GM23248 (cell line): ENCODE results near the gene SRMS. TPM values are rescaled to one million over a fixed set of nuclear protein-coding genes. Genes with fewer than 3 reads are reported as not detected.

Experiments used
- DNase-seq: peaks from one replicate; pipeline ENCODE4 v3.0.0-alpha.2; 2015
- H2AFZ ChIP-seq: fragments of 200-600 bp; sonication (generic); 2 replicates; pipeline ENCODE4 v1.6.1; 2016; ENCODE audit warnings: antibody characterized with exemption
- H3F3A ChIP-seq: fragments of 200-600 bp; sonication (generic); 2 replicates; pipeline ENCODE4 v1.6.1; 2016; ENCODE audit warnings: mild to moderate bottlenecking, antibody characterized with exemption, mixed run types; ENCODE audit not compliant: insufficient read depth
- H3K27ac ChIP-seq: fragments of 200-600 bp; sonication (generic); 2 replicates; pipeline ENCODE4 v1.5.1; 2016; ENCODE audit warnings: mild to moderate bottlenecking
- H3K27me3 ChIP-seq: fragments of 200-600 bp; sonication (generic); replicated peaks from 2 replicates; pipeline ENCODE4 v1.6.1; 2016; ENCODE audit warnings: mild to moderate bottlenecking; ENCODE audit not compliant: insufficient read depth
- H3K36me3 ChIP-seq: fragments of 200-600 bp; sonication (generic); 2 replicates; pipeline ENCODE4 v1.6.1; 2016; ENCODE audit warnings: low read depth, mild to moderate bottlenecking
- H3K4me1 ChIP-seq: fragments of 200-600 bp; sonication (generic); 2 replicates; pipeline ENCODE4 v1.6.1; 2016; ENCODE audit warnings: mild to moderate bottlenecking; ENCODE audit not compliant: insufficient read depth
- H3K4me2 ChIP-seq: fragments of 200-600 bp; sonication (generic); one replicate; pipeline ENCODE4 v1.6.1; 2016; ENCODE audit warnings: mild to moderate bottlenecking; ENCODE audit not compliant: unreplicated experiment
- H3K4me3 ChIP-seq: fragments of 200-600 bp; sonication (generic); 2 replicates; pipeline ENCODE4 v1.5.1; 2016; ENCODE audit warnings: mild to moderate bottlenecking
- H3K79me2 ChIP-seq: fragments of 200-600 bp; sonication (generic); 2 replicates; pipeline ENCODE4 v1.6.1; 2016; ENCODE audit warnings: mild to moderate bottlenecking; ENCODE audit not compliant: insufficient read depth
- H3K9ac ChIP-seq: fragments of 200-600 bp; sonication (generic); 2 replicates; pipeline ENCODE4 v1.6.1; 2016; ENCODE audit warnings: mild to moderate bottlenecking
- H3K9me2 ChIP-seq: fragments of 200-600 bp; sonication (generic); 2 replicates; pipeline ENCODE4 v1.6.1; 2016; ENCODE audit warnings: mixed run types, mild to moderate bottlenecking, moderate library complexity; ENCODE audit not compliant: insufficient read depth
- H3K9me3 ChIP-seq: fragments of 200-600 bp; sonication (generic); one replicate; pipeline ENCODE4 v1.6.1; 2017; ENCODE audit warnings: low read depth
- H4K20me1 ChIP-seq: fragments of 200-600 bp; sonication (generic); 2 replicates; pipeline ENCODE4 v1.6.0; 2016; ENCODE audit not compliant: insufficient read depth
- EZH2 ChIP-seq: fragments of 200-600 bp; sonication (generic); IDR thresholded peaks from 2 replicates; pipeline ENCODE4 v1.6.1; 2018; ENCODE audit warnings: antibody characterized with exemption, mild to moderate bottlenecking; ENCODE audit not compliant: insufficient read depth, poor library complexity, severe bottlenecking
- EZH2phosphoT487 ChIP-seq: fragments of 200-600 bp; sonication (generic); IDR thresholded peaks from 2 replicates; pipeline ENCODE4 v1.6.1; 2018; ENCODE audit warnings: antibody characterized with exemption, moderate library complexity, mild to moderate bottlenecking, low read depth; ENCODE audit not compliant: insufficient read depth
- WGBS, 2 experiments: methylation state at CpG; one replicate each; pipeline ENCODE4 v1.1.6; 2015 to 2017; ENCODE audit warnings: low lambda C conversion rate in 2 of 2, low coverage in 1 of 2; ENCODE audit errors: missing lambda C conversion rate in 2 of 2; 5-methylcytosine and 5-hydroxymethylcytosine counted together
- in situ Hi-C: fragments of 300-500 bp; cut with MboI; formaldehyde crosslinking; loops from 2 replicates; pipeline ENCODE4 v1.15.0; 2020
- polyA plus RNA-seq: library from polyadenylated mRNA; unstranded; fragments of >200 nt; fragmentation: Nextera tagmentation; extraction: Ambion mirVana; gene quantifications from 2 replicates; pipeline ENCODE4 v1.2.1, GENCODE V29; 2016
- total RNA-seq: library from RNA; depleted of rRNA; stranded (reverse); fragments of >200 nt; shearing (Covaris generic); gene quantifications from 2 replicates; pipeline ENCODE4 v1.2.3, GENCODE V29; 2014

The SRMS gene
- total and polyA plus RNA-seq, 2 experiments from 2014 or later, result not detected

- H3K4me1 ChIP-seq, result no peaks in the 10 kb centered on the region
- no peak for TF ChIP-seq EZH2
- no peak for TF ChIP-seq EZH2phosphoT487
- no peak for DNase-seq
- no peaks in the 10 kb centered on the region for H3K9me3 ChIP-seq
- H3K9ac ChIP-seq, result no peak overlapping the region
- H3K27me3 ChIP-seq, result no peaks in the 10 kb centered on the region
- H3K27ac ChIP-seq, result no peak overlapping the region
- H3K4me2 ChIP-seq, result no peak overlapping the region
- no peaks in the 10 kb centered on the region for H3K9me2 ChIP-seq
- H2AFZ ChIP-seq, result no peak overlapping the region
- H3K79me2 ChIP-seq, result no peaks in the 10 kb centered on the region
- peaks cover 13% of the 10 kb centered on the region for H3F3A ChIP-seq
- H3K36me3 ChIP-seq, result no peaks in the 10 kb centered on the region
- in situ Hi-C loops, result no loop called here
- no peak overlapping the region for H3K4me3 ChIP-seq
- no peaks in the 10 kb centered on the region for H4K20me1 ChIP-seq
- 52 to 55% methylated on average over 27 of the region's 27 CpGs for WGBS, 2 experiments
These were observed 15.7 kb downstream of the SRMS start for GRCh38 chr20:63531686-63532448.

- in situ Hi-C loops, result no loop called here
- no peaks in the 10 kb centered on the region for H3K9me3 ChIP-seq
- H3K79me2 ChIP-seq, result no peaks in the 10 kb centered on the region
- H4K20me1 ChIP-seq, result no peaks in the 10 kb centered on the region
- H3K27ac ChIP-seq, result no peak overlapping the region
- H3F3A ChIP-seq, result peaks cover 24% of the 10 kb centered on the region
- TF ChIP-seq EZH2phosphoT487, result no peak
- no peak overlapping the region for H3K4me3 ChIP-seq
- H3K4me2 ChIP-seq, result no peak overlapping the region
- no peaks in the 10 kb centered on the region for H3K4me1 ChIP-seq
- no peaks in the 10 kb centered on the region for H3K27me3 ChIP-seq
- no peaks in the 10 kb centered on the region for H3K36me3 ChIP-seq
- WGBS, 2 experiments, result 64 to 66% methylated on average over 14 of the region's 14 CpGs
- no peak overlapping the region for H3K9ac ChIP-seq
- no peak overlapping the region for H2AFZ ChIP-seq
- no peak for DNase-seq
- no peaks in the 10 kb centered on the region for H3K9me2 ChIP-seq
These were observed 16.8 kb downstream of the SRMS start for GRCh38 chr20:63530788-63531160.

GRCh38 chr20:63529861-63530787 lies 17.4 kb downstream of the SRMS start:
- TF ChIP-seq EZH2phosphoT487 (no peak), EZH2 (no peak)
- no peaks in the 10 kb centered on the region for H3K9me2 ChIP-seq
- no peak overlapping the region for H3K9ac ChIP-seq
- H4K20me1 ChIP-seq, result no peaks in the 10 kb centered on the region
- WGBS, 2 experiments, result 68 to 77% methylated on average over 27 to 38 of the region's 39 CpGs
- no peak overlapping the region for H2AFZ ChIP-seq
- H3F3A ChIP-seq, result peaks cover 28% of the 10 kb centered on the region
- no peaks in the 10 kb centered on the region for H3K4me1 ChIP-seq
- H3K4me2 ChIP-seq, result no peak overlapping the region
- no peaks in the 10 kb centered on the region for H3K36me3 ChIP-seq
- H3K79me2 ChIP-seq, result no peaks in the 10 kb centered on the region
- in situ Hi-C loops, result no loop called here
- H3K4me3 ChIP-seq, result no peak overlapping the region
- H3K27ac ChIP-seq, result no peak overlapping the region
- DNase-seq, result no peak
- H3K9me3 ChIP-seq, result no peaks in the 10 kb centered on the region
- H3K27me3 ChIP-seq, result no peaks in the 10 kb centered on the region

GRCh38 chr20:63529180-63529860 lies 18.2 kb downstream of the SRMS start:
- H2AFZ ChIP-seq, result no peak overlapping the region
- H3K4me1 ChIP-seq, result no peaks in the 10 kb centered on the region
- DNase-seq, result no peak
- whole genome bisulfite sequencing, 2 experiments, result 72% methylated on average over 25 to 26 of the region's 27 CpGs
- no peaks in the 10 kb centered on the region for H3K79me2 ChIP-seq
- H3K36me3 ChIP-seq, result no peaks in the 10 kb centered on the region
- no peaks in the 10 kb centered on the region for H3K9me3 ChIP-seq
- no peak overlapping the region for H3K4me2 ChIP-seq
- no peaks in the 10 kb centered on the region for H3K9me2 ChIP-seq
- no peak overlapping the region for H3K9ac ChIP-seq
- H4K20me1 ChIP-seq, result no peaks in the 10 kb centered on the region
- peaks cover 36% of the 10 kb centered on the region for H3F3A ChIP-seq
- TF ChIP-seq EZH2phosphoT487 (no peak), EZH2 (no peak)
- H3K27me3 ChIP-seq, result no peaks in the 10 kb centered on the region
- no peak overlapping the region for H3K4me3 ChIP-seq
- H3K27ac ChIP-seq, result no peak overlapping the region
- in situ Hi-C loops, result no loop called here
